HepG2 (cell line): ENCODE results near the gene CNOT8. TPM values are rescaled to one million over a fixed set of nuclear protein-coding genes. Genes with fewer than 3 reads are reported as not detected.

ENCODE experiments used
- BCL3 ChIP-seq: sonication (generic); formaldehyde crosslinking; IDR thresholded peaks from 2 replicates; pipeline ENCODE4 v1.5.1; 2020; ENCODE audit warnings: mild to moderate bottlenecking, missing genetic modification reagents, moderate library complexity
- ELF1 ChIP-seq: sonication (generic); formaldehyde crosslinking; IDR thresholded peaks from 2 replicates; pipeline ENCODE4 v1.4.0; 2020; ENCODE audit warnings: missing genetic modification reagents
- FOXO4 ChIP-seq: sonication (generic); formaldehyde crosslinking; conservative IDR thresholded peaks from 2 replicates; pipeline ENCODE4 v1.8.1; 2023; ENCODE audit warnings: missing genetic modification reagents
- GATAD2A ChIP-seq: IDR thresholded peaks from 2 replicates; pipeline ENCODE4 v1.6.1; 2016
- SMC3 ChIP-seq: IDR thresholded peaks from 2 replicates; pipeline ENCODE4 v1.6.1; 2011; ENCODE audit warnings: low read length, improper control_type of control experiment
- TARDBP ChIP-seq: sonication (generic); formaldehyde crosslinking; IDR thresholded peaks from 2 replicates; pipeline ENCODE4 v1.8.0; 2022; ENCODE audit warnings: mild to moderate bottlenecking, missing genetic modification reagents
- U2AF1 ChIP-seq: fragments of 200-400 bp; formaldehyde crosslinking; optimal IDR thresholded peaks from 2 replicates; pipeline ENCODE3; 2017; ENCODE audit warnings: mild to moderate bottlenecking, low read depth, low read length
- ZBTB14 ChIP-seq: sonication (generic); formaldehyde crosslinking; IDR thresholded peaks from 2 replicates; pipeline ENCODE4 v1.4.0; 2020; ENCODE audit warnings: missing genetic modification reagents
- ZBTB3 ChIP-seq: sonication (generic); formaldehyde crosslinking; IDR thresholded peaks from 2 replicates; pipeline ENCODE4 v1.4.0; 2020; ENCODE audit warnings: low read depth, mild to moderate bottlenecking, moderate library complexity, missing genetic modification reagents, borderline replicate concordance
- ZNF318 ChIP-seq: sonication (generic); formaldehyde crosslinking; IDR thresholded peaks from 2 replicates; pipeline ENCODE4 v1.4.0; 2020; ENCODE audit warnings: mild to moderate bottlenecking, missing genetic modification reagents
- ZNF503 ChIP-seq: sonication (generic); formaldehyde crosslinking; IDR thresholded peaks from 2 replicates; pipeline ENCODE4 v1.4.0; 2020; ENCODE audit warnings: missing genetic modification reagents
- polyA plus RNA-seq, 8 experiments: library from polyadenylated mRNA; depleted of rRNA in 3 of 8; stranded (reverse) in 7 of 8; unstranded in 1 of 8; fragments of >200 nt; fragmentation: Illumina TruSeq in 4 of 8; extraction: Trizol in 4 of 8; gene quantifications; 2 replicates each; pipeline versions ENCODE4 v1.2.1 to v1.2.3, GENCODE V29; 2011 to 2016; ENCODE audit warnings: low read depth in 4 of 8, missing spikeins in 1 of 8, mixed read lengths in 1 of 8; ENCODE audit not compliant: insufficient read depth in 1 of 8
- total RNA-seq, 5 experiments: library from RNA; depleted of rRNA; stranded (reverse); fragments of >200 nt; fragmentation: Illumina TruSeq; extraction: Trizol; gene quantifications; 2 replicates each; pipeline ENCODE4 v1.2.3, GENCODE V29; 2016; ENCODE audit warnings: low read depth in 1 of 5

The CNOT8 gene
- total and polyA plus RNA-seq, 2 of the 13 experiments (the other 11 are each of a cell fraction or from before 2014, with no cell fraction given), result 37.1 to 74.9 TPM

- TF ChIP-seq ZBTB3 (CRISPR knock-in tag) (no peak), GATAD2A (CRISPR knock-in tag) (no peak), ZBTB14 (CRISPR knock-in tag) (0 out of 2 replicates have a peak, but pooled peaks have one; percentile 19), TARDBP (CRISPR knock-in tag) (no peak), FOXO4 (CRISPR knock-in tag) (no peak), ZNF318 (0 out of 2 replicates have a peak, but pooled peaks have one; percentile 40), SMC3 (no peak), ELF1 (no peak; the same call in none of the 2 replicates), U2AF1 (no peak), BCL3 (CRISPR knock-in tag) (peak; percentile 90), ZNF503 (0 out of 2 replicates have a peak, but pooled peaks have one; percentile 20)
These were observed 714 bp upstream of the CNOT8 start (continued) for GRCh38 chr5:154857530-154858296.
